HG02885 (cell line): ENCODE data around the gene TYK2.
"Not testable (repeated sequence)": the region's sequence is repeated elsewhere in the genome, so short reads cannot be mapped to it uniquely, and the experiment has no call there.

Experiments used
- ATAC-seq: cut with Tn5 transposase; IDR thresholded peaks from one replicate; pipeline ENCODE4 v1.9.1; 2021; ENCODE audit warnings: mild to moderate bottlenecking; ENCODE audit not compliant: unreplicated experiment, poor library complexity

TYK2 gene

GRCh38 chr19:10336725-10337124 lies 43.6 kb downstream of the TYK2 start:
- ATAC-seq: not testable (repeated sequence)

- no peak for ATAC-seq
These were observed 44.9 kb downstream of the TYK2 start for GRCh38 chr19:10335352-10335985.

GRCh38 chr19:10334588-10335351 lies 45.6 kb downstream of the TYK2 start:
- ATAC-seq: no peak

- peak; percentile 13 for ATAC-seq
These were observed 46.4 kb downstream of the TYK2 start for GRCh38 chr19:10333758-10334587.

GRCh38 chr19:10332965-10333757 lies 47.2 kb downstream of the TYK2 start, which contains the start of gene RAVER1:
TSS of gene RAVER1 (minus strand) at chr19:10333529. CDS start at chr19:10333507, 22 bp downstream.
- ATAC-seq: peak; percentile 88

GRCh38 chr19:10332158-10332964 lies 48.0 kb downstream of the TYK2 start:
- ATAC-seq: no peak

GRCh38 chr19:10329555-10329954 lies 50.8 kb downstream of the TYK2 start:
- ATAC-seq: no peak

GRCh38 chr19:10328558-10329429 lies 51.6 kb downstream of the TYK2 start:
- ATAC-seq: no peak

GRCh38 chr19:10327793-10328192 lies 52.6 kb downstream of the TYK2 start:
- no peak for ATAC-seq

- ATAC-seq: no peak
These were observed 54.6 kb downstream of the TYK2 start for GRCh38 chr19:10325732-10326131.

- no peak for ATAC-seq
These were observed 58.2 kb downstream of the TYK2 start for GRCh38 chr19:10321874-10322835.

GRCh38 chr19:10321417-10321797 lies 59.0 kb downstream of the TYK2 start:
- ATAC-seq: no peak

GRCh38 chr19:10320602-10321416 lies 59.6 kb downstream of the TYK2 start:
- no peak for ATAC-seq

GRCh38 chr19:10318807-10319682 lies 61.3 kb downstream of the TYK2 start:
- ATAC-seq: no peak

GRCh38 chr19:10317857-10318462 lies 62.4 kb downstream of the TYK2 start:
- no peak for ATAC-seq
